ENCODE data around the gene RXFP4. TPM values are rescaled to one million over a fixed set of nuclear protein-coding genes. Genes with fewer than 3 reads are reported as not detected.

The RXFP4 gene
- total RNA-seq, 2 donors from 2014 or later, result not detected

- intact Hi-C loops (cut with DNase I), result no loop called here
- H3K4me3 ChIP-seq, result no peak overlapping the region
- no peaks in the 10 kb centered on the region for H3K27me3 ChIP-seq (replicated peaks; ENCODE audit: insufficient read depth)
- H3K27ac ChIP-seq, result no peak overlapping the region
- H3K36me3 ChIP-seq, result peaks cover 0 to 11% of the 10 kb centered on the region in 2 donors
- 74% methylated on average over 8 of the region's 8 CpGs for WGBS
- no peak for TF ChIP-seq CTCF (IDR thresholded peaks at IDR 0.05)
- TF ChIP-seq POLR2A (IDR thresholded peaks at IDR 0.05), result no peak
- TF ChIP-seq POLR2AphosphoS5 (IDR thresholded peaks at IDR 0.05), result no peak
- H3K9me3 ChIP-seq, result no peaks in the 10 kb centered on the region
- H3K4me1 ChIP-seq (replicated peaks), result no peaks in the 10 kb centered on the region
- DNase-seq (ENCODE audit: low spot score), result no peak
Measured at GRCh38 chr1:155946633-155947219, 5.3 kb downstream of the RXFP4 start.

GRCh38 chr1:155947292-155947691 lies 5.9 kb downstream of the RXFP4 start:
- Histone ChIP-seq H3K9me3 (no peaks in the 10 kb centered on the region), H3K4me3 (no peak overlapping the region), H3K27ac (no peak overlapping the region), H3K36me3 (peaks cover 5 to 16% of the 10 kb centered on the region in 2 donors), H3K27me3 (replicated peaks; ENCODE audit: insufficient read depth) (no peaks in the 10 kb centered on the region), H3K4me1 (replicated peaks) (no peaks in the 10 kb centered on the region)
- WGBS, result 82% methylated on average over 4 of the region's 4 CpGs
- DNase-seq (ENCODE audit: low spot score), result no peak
- no peak for TF ChIP-seq POLR2AphosphoS5 (IDR thresholded peaks at IDR 0.05)
- no peak for TF ChIP-seq CTCF (IDR thresholded peaks at IDR 0.05)
- TF ChIP-seq POLR2A (IDR thresholded peaks at IDR 0.05), result no peak
- intact Hi-C loops (cut with DNase I), result no loop called here

GRCh38 chr1:155947741-155948140 lies 6.3 kb downstream of the RXFP4 start:
- WGBS, result 88% methylated on average over 8 of the region's 8 CpGs

GRCh38 chr1:155950829-155951228 lies 9.4 kb downstream of the RXFP4 start:
- no peak for DNase-seq (ENCODE audit: low spot score)
- Histone ChIP-seq H3K27me3 (replicated peaks; ENCODE audit: insufficient read depth) (no peaks in the 10 kb centered on the region), H3K4me1 (replicated peaks) (no peaks in the 10 kb centered on the region), H3K27ac (no peak overlapping the region), H3K36me3 (peaks cover 7 to 24% of the 10 kb centered on the region in 2 donors), H3K9me3 (no peaks in the 10 kb centered on the region), H3K4me3 (no peak overlapping the region)
- TF ChIP-seq POLR2A (IDR thresholded peaks at IDR 0.05) (no peak), POLR2AphosphoS5 (IDR thresholded peaks at IDR 0.05) (no peak), CTCF (IDR thresholded peaks at IDR 0.05) (no peak)
- 96% methylated on average over 11 of the region's 27 CpGs for WGBS
- intact Hi-C loops (cut with DNase I), result no loop called here

More at GRCh38 chr1:155947741-155948140, 6.3 kb downstream of the RXFP4 start:
- intact Hi-C loops (cut with DNase I), result no loop called here
- Histone ChIP-seq H3K9me3 (no peaks in the 10 kb centered on the region), H3K27me3 (replicated peaks; ENCODE audit: insufficient read depth) (no peaks in the 10 kb centered on the region), H3K4me3 (no peak overlapping the region), H3K36me3 (peaks cover 7 to 21% of the 10 kb centered on the region in 2 donors), H3K27ac (no peak overlapping the region), H3K4me1 (replicated peaks) (no peaks in the 10 kb centered on the region)
- DNase-seq (ENCODE audit: low spot score), result no peak
- TF ChIP-seq CTCF (IDR thresholded peaks at IDR 0.05) (no peak), POLR2A (IDR thresholded peaks at IDR 0.05) (no peak), POLR2AphosphoS5 (IDR thresholded peaks at IDR 0.05) (no peak)

Data from prostate gland (tissue), 2 donors.